Left kidney (tissue), 8 donors: Measurements from ENCODE around the gene TCHHL1. TPM values are rescaled to one million over a fixed set of nuclear protein-coding genes. Genes with fewer than 3 reads are reported as not detected.

Source experiments
- DNase-seq: peaks from one replicate; pipeline ENCODE4 v3.0.0-alpha.2; 2013
- long read RNA-seq, 8 donors: transcript quantifications; one replicate each; lab custom pipeline, GENCODE V29; 2026
- polyA plus RNA-seq: library from polyadenylated mRNA; unstranded; fragments of 120-200 nt; gene quantifications from one replicate; pipeline ENCODE4 v1.2.1, GENCODE V29; 2013; ENCODE audit not compliant: insufficient read length

The TCHHL1 gene
- polyA plus RNA-seq: not detected
- long read RNA-seq, donor 1: 0 reads
- long read RNA-seq, donor 2: 0 reads
- long read RNA-seq, donor 3: 0 reads
- long read RNA-seq, donor 4: 0 reads
- long read RNA-seq, donor 5: 0 reads
- long read RNA-seq, donor 6: 0 reads
- long read RNA-seq, donor 7: 0 reads
- long read RNA-seq, donor 8: 0 reads

GRCh38 chr1:152089014-152089674 is at the start of gene TCHHL1:
Gene TCHHL1, minus strand, starts transcription at chr1:152089064. Its CDS starts 921 bp downstream, at chr1:152088143.
- DNase-seq: no peak

- DNase-seq: no peak
Observed at GRCh38 chr1:152137215-152137614, 48.4 kb upstream of the TCHHL1 start.

GRCh38 chr1:152130186-152130585 is 41.3 kb upstream of the TCHHL1 start:
- DNase-seq: no peak

GRCh38 chr1:152127673-152128072 is 38.8 kb upstream of the TCHHL1 start:
- DNase-seq: no peak

GRCh38 chr1:152125834-152126443 is 37.1 kb upstream of the TCHHL1 start:
- DNase-seq: no peak

- DNase-seq: no peak
Observed at GRCh38 chr1:152118915-152119314, 30.1 kb upstream of the TCHHL1 start.

GRCh38 chr1:152115344-152115743 is 26.5 kb upstream of the TCHHL1 start, which contains the start of gene TCHH:
Gene TCHH, minus strand, starts transcription at chr1:152115444. Its CDS starts 1,364 bp downstream, at chr1:152114080.
- DNase-seq: no peak

- DNase-seq: no peak
Observed at GRCh38 chr1:152112885-152113432, 24.1 kb upstream of the TCHHL1 start.

- no peak for DNase-seq
Observed at GRCh38 chr1:152112101-152112884, 23.4 kb upstream of the TCHHL1 start.

- DNase-seq: peak; percentile 55
Observed at GRCh38 chr1:152111515-152111968, 22.7 kb upstream of the TCHHL1 start.

GRCh38 chr1:152110860-152111514 is 22.1 kb upstream of the TCHHL1 start:
- no peak for DNase-seq

GRCh38 chr1:152110365-152110859 is 21.5 kb upstream of the TCHHL1 start:
- no peak for DNase-seq

GRCh38 chr1:152109998-152110294 is 21.1 kb upstream of the TCHHL1 start:
- no peak for DNase-seq

- DNase-seq: no peak
Observed at GRCh38 chr1:152109231-152109997, 20.6 kb upstream of the TCHHL1 start.

- DNase-seq: no peak
Observed at GRCh38 chr1:152108882-152109222, 20.0 kb upstream of the TCHHL1 start.

GRCh38 chr1:152107984-152108881 is 19.4 kb upstream of the TCHHL1 start:
- no peak for DNase-seq

- DNase-seq: no peak
Observed at GRCh38 chr1:152107031-152107983, 18.4 kb upstream of the TCHHL1 start.

- DNase-seq: no peak
Observed at GRCh38 chr1:152104854-152105253, 16.0 kb upstream of the TCHHL1 start.

- no peak for DNase-seq
Observed at GRCh38 chr1:152096931-152097330, 8.1 kb upstream of the TCHHL1 start.
